K562 (cell line): ENCODE measurements around the gene ADAMTS6. TPM values are rescaled to one million over a fixed set of nuclear protein-coding genes. Genes with fewer than 3 reads are reported as not detected.

Experiments
- ATAC-seq: fragments of 200-7000 bp; cut with Tn5 transposase; 3 replicates; pipeline ENCODE4 v1.9.1; 2020; ENCODE audit warnings: moderate library complexity
- BruUV-seq: library from RNA; stranded (reverse); fragments of 400-500 nt; replicated peaks from 2 replicates; lab custom pipeline; 2021; lab: Mats Ljungman, UMichigan
- CTCF ChIA-PET: fragments of 300-600 bp; formaldehyde crosslinking; extraction: SDS; loops from one replicate; lab custom pipeline; 2021; ENCODE audit warnings: low intra/inter-chr PET ratio; lab: Yijun Ruan, JAX
- POLR2A ChIA-PET: fragments of 300-600, 350-650 bp; sonication (Branson Sonifier 250); formaldehyde crosslinking; extraction: SDS; loops from one replicate; lab custom pipeline; 2021; ENCODE audit warnings: antibody characterized with exemption, inconsistent platforms; lab: Yijun Ruan, JAX
- DNase-seq, 4 experiments: peaks; one replicate each; pipeline versions ENCODE4 v3.0.0 to v3.0.0-alpha.2; 2011 to 2018; ENCODE audit warnings: low spot score in 3 of 4, mixed read lengths in 3 of 4; ENCODE audit errors: extremely low read depth in 1 of 4
- FAIRE-seq: peaks from 2 replicates; lab custom pipeline; 2011; peaks lifted over from hg19 to GRCh38; lab: Jason Lieb, UNC
- H2AFZ ChIP-seq: 2 replicates; pipeline ENCODE4 v1.6.0; 2011; ENCODE audit warnings: low read depth, low read length, control low read depth, inconsistent platforms
- H3K27ac ChIP-seq: fragments of 200-600 bp; 3 replicates; pipeline ENCODE4 v1.8.0; 2011; ENCODE audit warnings: low read depth, mild to moderate bottlenecking, control low read depth, inconsistent platforms, low read length, moderate library complexity, mixed read lengths; ENCODE audit errors: extremely low read depth
- H3K27me3 ChIP-seq, 2 experiments: fragments of 300-600 bp in 1 of 2; 2 replicates in 1 of 2; 3 replicates in 1 of 2; pipeline versions ENCODE4 v1.6.0 to v1.8.0; 2011; ENCODE audit warnings: inconsistent platforms in 2 of 2, low read length in 2 of 2, mild to moderate bottlenecking in 1 of 2, mixed read lengths in 1 of 2, moderate library complexity in 1 of 2; ENCODE audit not compliant: control insufficient read depth in 2 of 2, insufficient read depth in 2 of 2
- H3K36me3 ChIP-seq: fragments of 300-600 bp; 3 replicates; pipeline ENCODE4 v1.8.0; 2011; ENCODE audit warnings: mild to moderate bottlenecking, low read length, inconsistent platforms; ENCODE audit not compliant: control insufficient read depth, insufficient read depth
- H3K4me1 ChIP-seq, 2 experiments: fragments of 200-600 bp in 1 of 2; replicated peaks in 1 of 2; 2 replicates in 1 of 2; 3 replicates in 1 of 2; pipeline versions ENCODE4 v1.5.1 to v1.8.0; 2011; ENCODE audit warnings: inconsistent platforms in 2 of 2, low read length in 2 of 2, mild to moderate bottlenecking in 1 of 2, mixed read lengths in 1 of 2, moderate library complexity in 1 of 2; ENCODE audit not compliant: control insufficient read depth in 2 of 2, insufficient read depth in 2 of 2
- H3K4me2 ChIP-seq: 2 replicates; pipeline ENCODE4 v1.6.1; 2011; ENCODE audit warnings: low read length, control low read depth, inconsistent platforms, mixed read lengths; ENCODE audit not compliant: insufficient read depth
- H3K4me3 ChIP-seq: fragments of 200-600 bp; sonication (generic), shearing (Covaris generic); 2 replicates; pipeline ENCODE4 v1.5.1; 2016; ENCODE audit warnings: control low read depth, inconsistent platforms
- H3K79me2 ChIP-seq: fragments of 200-600 bp; 3 replicates; pipeline ENCODE4 v1.8.0; 2011; ENCODE audit warnings: low read length, inconsistent platforms; ENCODE audit not compliant: control insufficient read depth, insufficient read depth
- H3K9ac ChIP-seq, 2 experiments: 2 replicates each; pipeline versions ENCODE4 v1.6.0 to v1.6.1; 2011; ENCODE audit warnings: low read depth in 2 of 2, low read length in 2 of 2, control low read depth in 1 of 2, inconsistent platforms in 1 of 2, mild to moderate bottlenecking in 1 of 2, mixed read lengths in 1 of 2; ENCODE audit not compliant: insufficient read depth in 1 of 2
- H3K9me1 ChIP-seq: one replicate; pipeline ENCODE4 v1.6.0; 2011; ENCODE audit warnings: inconsistent platforms, mild to moderate bottlenecking, low read length, moderate library complexity; ENCODE audit not compliant: control insufficient read depth, insufficient read depth
- H3K9me3 ChIP-seq: replicated peaks from 2 replicates; pipeline ENCODE4 v1.5.1; 2011; ENCODE audit warnings: low read depth, low read length, inconsistent platforms; ENCODE audit not compliant: control insufficient read depth, insufficient read depth
- H4K20me1 ChIP-seq: replicated peaks from 2 replicates; pipeline ENCODE4 v1.6.1; 2011; ENCODE audit warnings: low read length, inconsistent platforms, mixed read lengths; ENCODE audit not compliant: control insufficient read depth, insufficient read depth
- MCM5 ChIP-seq: fragments of 450-650 bp; IDR thresholded peaks from 2 replicates; pipeline ENCODE4 v1.6.1; 2016; ENCODE audit warnings: low read depth
- MTA1 ChIP-seq: fragments of 450-650 bp; IDR thresholded peaks from 2 replicates; pipeline ENCODE4 v1.6.1; 2017; ENCODE audit warnings: borderline replicate concordance
- NBN ChIP-seq: fragments of 450-650 bp; IDR thresholded peaks from 2 replicates; pipeline ENCODE4 v1.6.1; 2016; ENCODE audit warnings: low read depth, mild to moderate bottlenecking
- SMAD4 ChIP-seq: fragments of 250-450 bp; sonication (Bioruptor Pico); conservative IDR thresholded peaks from 2 replicates; pipeline ENCODE4 v1.8.0; 2021; ENCODE audit warnings: inconsistent platforms, mild to moderate bottlenecking, moderate library complexity
- SMARCC2 ChIP-seq: fragments of 450-650 bp; IDR thresholded peaks from 2 replicates; pipeline ENCODE4 v1.6.1; 2017; ENCODE audit warnings: antibody characterized with exemption, moderate library complexity, mild to moderate bottlenecking, low read depth
- SP1 ChIP-seq: sonication (generic); formaldehyde crosslinking; IDR thresholded peaks from 2 replicates; pipeline ENCODE4 v1.8.1; 2022; ENCODE audit warnings: mild to moderate bottlenecking, missing genetic modification reagents
- YY1 ChIP-seq, 3 experiments: IDR thresholded peaks; 2 replicates each; pipeline ENCODE4 v1.6.1; 2011; ENCODE audit warnings: low read length in 2 of 3, mild to moderate bottlenecking in 2 of 3, moderate library complexity in 2 of 3, borderline replicate concordance in 1 of 3, control low read depth in 1 of 3, low read depth in 1 of 3; ENCODE audit not compliant: insufficient read depth in 3 of 3, insufficient replicate concordance in 2 of 3, control insufficient read depth in 1 of 3, insufficient read length in 1 of 3; ENCODE audit errors: extremely low read depth in 1 of 3
- ZNF224 ChIP-seq: sonication (generic); formaldehyde crosslinking; IDR thresholded peaks from 2 replicates; pipeline ENCODE4 v1.8.0; 2022; ENCODE audit warnings: mild to moderate bottlenecking, missing genetic modification reagents
- whole genome bisulfite sequencing: fragments of 100-300 bp; shearing (Covaris generic); methylation state at CpG from one replicate; pipeline ENCODE4 v1.1.6; 2016; ENCODE audit warnings: low coverage, mixed read lengths; ENCODE audit not compliant: insufficient coverage; ENCODE audit errors: missing lambda C conversion rate; 5-methylcytosine and 5-hydroxymethylcytosine counted together
- in situ Hi-C: fragments of 300-500 bp; cut with MboI; formaldehyde crosslinking; loops from 4 replicates; pipeline ENCODE4 v1.15.0; 2018; ENCODE audit warnings: inconsistent platforms, mixed read lengths
- intact Hi-C: fragments of 100-400 bp; cut with micrococcal nuclease; formaldehyde crosslinking; loops from 2 replicates; pipeline ENCODE4 v1.14.2; 2022
- polyA plus RNA-seq, 8 experiments: library from polyadenylated mRNA; depleted of rRNA in 4 of 8; stranded (reverse) in 5 of 8; unstranded in 3 of 8; fragments of >200 nt; fragmentation: Nextera tagmentation in 2 of 8; fragmentation: Illumina TruSeq in 1 of 8; extraction: Ambion mirVana in 2 of 8; extraction: Trizol in 1 of 8; gene quantifications; 2 replicates each; pipeline versions ENCODE4 v1.2.1 to v1.2.3, GENCODE V29; 2011 to 2014; ENCODE audit warnings: inconsistent platforms in 1 of 8, missing spikeins in 1 of 8
- total RNA-seq, 7 experiments: library from RNA; depleted of rRNA in 6 of 7; stranded (reverse); fragments of >200 nt in 6 of 7; fragmentation: Illumina TruSeq in 2 of 7; extraction: Trizol in 2 of 7; gene quantifications; 2 replicates each; pipeline versions ENCODE4 v1.2.1 to v1.2.3, GENCODE V29; 2011 to 2021; ENCODE audit warnings: low replicate concordance in 1 of 7

Gene ADAMTS6
- total and polyA plus RNA-seq, 9 of the 15 experiments (the other 6 are each of a cell fraction or from before 2014, with no cell fraction given): 0.57 to 5.3 (median 1.5) TPM

DNA sequence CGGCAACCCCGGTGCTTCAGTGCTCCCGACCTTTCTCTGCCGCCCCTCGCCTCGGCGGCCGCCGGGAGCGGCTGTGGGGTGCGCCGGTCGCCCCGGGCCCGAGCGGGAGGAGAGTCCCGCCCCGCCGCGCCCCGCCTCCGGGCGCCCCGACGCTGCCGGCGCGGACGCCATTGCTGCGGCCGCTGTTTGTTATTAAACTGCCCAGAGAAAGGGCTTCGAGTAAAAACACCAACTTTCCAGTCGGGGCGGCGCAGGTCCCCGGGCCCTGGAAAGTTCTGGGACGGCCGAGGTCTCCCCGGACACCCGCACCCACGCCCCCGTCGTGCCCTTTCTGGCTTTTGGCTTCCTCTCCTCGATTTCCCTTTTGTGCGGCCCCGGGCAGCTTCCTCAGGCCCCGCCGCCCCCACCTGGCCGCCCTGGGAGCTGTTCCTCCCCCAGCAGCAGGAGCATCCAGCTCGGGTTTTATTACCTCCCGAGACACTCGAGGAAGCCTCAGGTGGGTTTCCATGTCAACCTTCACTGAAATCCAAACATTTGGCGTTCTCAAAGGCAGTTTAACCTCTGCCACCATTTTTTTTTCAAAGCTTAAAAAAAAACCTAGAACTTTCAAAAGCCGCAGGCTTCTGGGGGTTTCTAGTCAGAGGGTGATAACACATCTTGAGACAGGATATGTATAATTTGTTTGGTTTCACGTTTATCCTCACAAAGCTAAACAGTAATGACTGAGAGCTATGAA lies 378.6 kb downstream of the ADAMTS6 start:
- intact Hi-C loops (no loop called here), in situ Hi-C loops (no loop called here)
- no peaks in the 10 kb centered on the region for H4K20me1 ChIP-seq
- H3K4me1 ChIP-seq: peaks cover 9% of the 10 kb centered on the region in 2 experiments; a peak in 4 of 5 replicates
- no peak for DNase-seq
- H3K9ac ChIP-seq: no peak overlapping the region
- no peak overlapping the region for H3K4me2 ChIP-seq
- WGBS: 55% methylated on average over 13 of the region's 55 CpGs
- ChIA-PET CTCF (no interaction called here), POLR2A (interaction anchor here (0.6 to 1.1 kb wide), 3 partner anchors 13 to 428 kb away, joined by 3 to 4 read pairs (median 3); no protein-coding TSS in a partner anchor)
- no TSS peak for BruUV-seq
- 0 out of 5 replicates have a peak, but pooled peaks cover 0 to 4% of the 10 kb centered on the region in 2 experiments for H3K27me3 ChIP-seq
- no peak for ATAC-seq
- no peaks in the 10 kb centered on the region for H3K9me3 ChIP-seq
- H3K79me2 ChIP-seq: no peaks in the 10 kb centered on the region
- no peak overlapping the region for H3K27ac ChIP-seq
- H3K9me1 ChIP-seq: no peaks in the 10 kb centered on the region
- no peak overlapping the region for H3K4me3 ChIP-seq
- H2AFZ ChIP-seq: no peak overlapping the region; the same call in 1 of the 2 replicates
- no peaks in the 10 kb centered on the region for H3K36me3 ChIP-seq
- TF ChIP-seq YY1 (IDR thresholded peaks at IDR 0.05; ENCODE audit: borderline replicate concordance in 1 of 3, control insufficient read depth in 1 of 3, extremely low read depth in 1 of 3, insufficient read depth in 3 of 3, insufficient read length in 1 of 3, insufficient replicate concordance in 2 of 3, low read depth in 1 of 3, low read length in 2 of 3) (peak in 1 of 3 experiments; percentile 14), MTA1 (no peak), SMARCC2 (no peak), MCM5 (no peak), NBN (no peak), SMAD4 (CRISPR knock-in tag) (no peak), SP1 (CRISPR knock-in tag) (no peak), ZNF224 (CRISPR knock-in tag) (no peak)
- no peak for FAIRE-seq
